Ovary (tissue), 3 donors: Measurements from ENCODE around the gene KLHDC8A.

Source experiments
- CTCF ChIP-seq, 3 donors: fragments of 450-650 bp in 2 of 3; fragments of 200-600 bp in 1 of 3; IDR thresholded peaks; one replicate each; pipeline versions ENCODE4 v1.5.1 to v1.8.0; 2016 to 2022; ENCODE audit warnings: antibody characterized with exemption in 3 of 3, mild to moderate bottlenecking in 1 of 3
- POLR2A ChIP-seq: fragments of 450-650 bp; IDR thresholded peaks from one replicate; pipeline ENCODE4 v1.6.1; 2017; ENCODE audit warnings: antibody characterized with exemption, mild to moderate bottlenecking, moderate library complexity
- donor health status: DM: no; HTN: no; CAD: no.

GRCh38 chr1:205312866-205313562 is 43.7 kb downstream of the KLHDC8A start:
- TF ChIP-seq POLR2A (no peak), CTCF (IDR thresholded peaks at IDR 0.05) (no peak)
